KMS-11 (cell line): ENCODE measurements around the gene RXRA.
A peak's percentile ranks its signal among the peaks of the same experiment; 100 is the strongest.

Source experiments
- H2AFZ ChIP-seq: fragments of 200-600 bp; sonication (generic); 2 replicates; pipeline ENCODE4 v1.6.1; 2016; ENCODE audit warnings: antibody characterized with exemption, mixed run types, low read depth
- H3K27ac ChIP-seq: fragments of 200-600 bp; sonication (generic); 2 replicates; pipeline ENCODE4 v1.6.1; 2016; ENCODE audit warnings: mild to moderate bottlenecking, mixed run types
- H3K27me3 ChIP-seq: fragments of 200-600 bp; sonication (generic); 2 replicates; pipeline ENCODE4 v1.6.1; 2017; ENCODE audit warnings: mild to moderate bottlenecking, low read depth, mixed run types, moderate library complexity; ENCODE audit not compliant: insufficient read depth
- H3K36me3 ChIP-seq: fragments of 200-600 bp; sonication (generic); 2 replicates; pipeline ENCODE4 v1.6.1; 2017; ENCODE audit warnings: mild to moderate bottlenecking, mixed run types; ENCODE audit not compliant: insufficient read depth
- H3K4me1 ChIP-seq: fragments of 200-600 bp; sonication (generic); 2 replicates; pipeline ENCODE4 v1.6.1; 2016; ENCODE audit warnings: mild to moderate bottlenecking, low read depth, mixed run types; ENCODE audit not compliant: poor library complexity, severe bottlenecking
- H3K4me2 ChIP-seq: fragments of 200-600 bp; sonication (generic); 2 replicates; pipeline ENCODE4 v1.7.0; 2016; ENCODE audit warnings: mild to moderate bottlenecking, mixed run types
- H3K4me3 ChIP-seq: fragments of 200-600 bp; sonication (generic); IDR thresholded peaks from 2 replicates; pipeline ENCODE4 v1.6.1; 2017; ENCODE audit warnings: low read depth, low read length, mixed read lengths; ENCODE audit not compliant: insufficient read depth
- H3K79me2 ChIP-seq: fragments of 200-600 bp; sonication (generic); 2 replicates; pipeline ENCODE4 v1.6.1; 2016; ENCODE audit warnings: low read depth, mixed run types; ENCODE audit not compliant: insufficient read depth
- H3K9ac ChIP-seq: fragments of 200-600 bp; sonication (generic); 2 replicates; pipeline ENCODE4 v1.6.1; 2016; ENCODE audit warnings: mild to moderate bottlenecking, mixed run types
- H4K20me1 ChIP-seq: fragments of 200-600 bp; sonication (generic); 2 replicates; pipeline ENCODE4 v1.6.1; 2016; ENCODE audit warnings: mild to moderate bottlenecking, mixed run types; ENCODE audit not compliant: insufficient read depth
- TF ChIP-seq, protein P1 (sequence below): fragments of 200-600 bp; sonication (generic); conservative IDR thresholded peaks from 2 replicates; pipeline ENCODE4 v1.6.1; 2017; ENCODE audit warnings: low read depth, mild to moderate bottlenecking, antibody characterized with exemption, low read length, moderate library complexity, mixed read lengths

Gene RXRA

DNA sequence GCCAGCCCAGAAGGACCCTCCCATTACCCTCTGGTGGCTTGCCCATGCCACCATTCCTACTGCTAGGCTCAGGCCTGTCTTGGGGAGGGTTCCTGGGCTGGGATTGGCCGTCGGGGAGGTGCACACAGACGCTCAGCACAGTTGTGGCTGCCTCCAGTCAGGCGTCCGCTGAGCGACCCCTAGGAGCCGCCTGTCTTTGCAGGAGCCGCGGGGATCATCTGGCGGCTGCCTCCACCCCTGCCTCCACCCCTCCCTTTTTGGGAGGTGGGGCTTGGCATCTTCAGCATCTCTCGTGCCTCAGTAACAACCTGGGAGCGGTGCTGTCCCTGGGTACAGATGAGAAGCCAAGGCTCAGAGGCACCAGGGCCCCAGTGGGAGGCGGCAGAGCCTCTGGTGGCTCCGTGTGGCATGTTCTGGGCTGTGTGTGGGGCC, 39.6 kb downstream of the RXRA start:
- Histone ChIP-seq H3K4me1 (peaks cover 42% of the 10 kb centered on the region), H3K36me3 (no peaks in the 10 kb centered on the region), H3K27ac (no peak overlapping the region), H2AFZ (no peak overlapping the region), H4K20me1 (no peaks in the 10 kb centered on the region), H3K4me2 (no peak overlapping the region), H3K79me2 (peaks cover 6% of the 10 kb centered on the region; the same call in 1 of the 2 replicates), H3K4me3 (no peak overlapping the region), H3K9ac (no peak overlapping the region), H3K27me3 (no peaks in the 10 kb centered on the region)
- TF ChIP-seq, protein P1, sequence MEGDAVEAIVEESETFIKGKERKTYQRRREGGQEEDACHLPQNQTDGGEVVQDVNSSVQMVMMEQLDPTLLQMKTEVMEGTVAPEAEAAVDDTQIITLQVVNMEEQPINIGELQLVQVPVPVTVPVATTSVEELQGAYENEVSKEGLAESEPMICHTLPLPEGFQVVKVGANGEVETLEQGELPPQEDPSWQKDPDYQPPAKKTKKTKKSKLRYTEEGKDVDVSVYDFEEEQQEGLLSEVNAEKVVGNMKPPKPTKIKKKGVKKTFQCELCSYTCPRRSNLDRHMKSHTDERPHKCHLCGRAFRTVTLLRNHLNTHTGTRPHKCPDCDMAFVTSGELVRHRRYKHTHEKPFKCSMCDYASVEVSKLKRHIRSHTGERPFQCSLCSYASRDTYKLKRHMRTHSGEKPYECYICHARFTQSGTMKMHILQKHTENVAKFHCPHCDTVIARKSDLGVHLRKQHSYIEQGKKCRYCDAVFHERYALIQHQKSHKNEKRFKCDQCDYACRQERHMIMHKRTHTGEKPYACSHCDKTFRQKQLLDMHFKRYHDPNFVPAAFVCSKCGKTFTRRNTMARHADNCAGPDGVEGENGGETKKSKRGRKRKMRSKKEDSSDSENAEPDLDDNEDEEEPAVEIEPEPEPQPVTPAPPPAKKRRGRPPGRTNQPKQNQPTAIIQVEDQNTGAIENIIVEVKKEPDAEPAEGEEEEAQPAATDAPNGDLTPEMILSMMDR = no peak

- H3K4me1 ChIP-seq = peaks cover 42% of the 10 kb centered on the region
- TF ChIP-seq, protein P1 = no peak
- H3K27me3 ChIP-seq = no peaks in the 10 kb centered on the region
- no peaks in the 10 kb centered on the region for H4K20me1 ChIP-seq
- no peak overlapping the region for H3K4me2 ChIP-seq
- H3K36me3 ChIP-seq = no peaks in the 10 kb centered on the region
- no peak overlapping the region for H3K27ac ChIP-seq
- H2AFZ ChIP-seq = no peak overlapping the region
- H3K9ac ChIP-seq = no peak overlapping the region
- H3K79me2 ChIP-seq = peaks cover 6% of the 10 kb centered on the region; the same call in 1 of the 2 replicates
- no peak overlapping the region for H3K4me3 ChIP-seq
These were observed 40.2 kb downstream of the RXRA start for GRCh38 chr9:134366223-134367031.

GRCh38 chr9:134367061-134367460, 40.8 kb downstream of the RXRA start:
- Histone ChIP-seq H3K27me3 (no peaks in the 10 kb centered on the region), H3K79me2 (peaks cover 6% of the 10 kb centered on the region; the same call in 1 of the 2 replicates), H4K20me1 (no peaks in the 10 kb centered on the region), H3K4me3 (no peak overlapping the region), H3K27ac (peak overlapping the region; percentile 59; the same call in 1 of the 2 replicates), H3K4me1 (peaks cover 42% of the 10 kb centered on the region), H3K36me3 (no peaks in the 10 kb centered on the region), H3K9ac (peak overlapping the region; percentile 54; the same call in 1 of the 2 replicates), H3K4me2 (peak overlapping the region; percentile 95; the same call in 1 of the 2 replicates), H2AFZ (no peak overlapping the region)
- TF ChIP-seq, protein P1 = no peak

- Histone ChIP-seq H3K4me3 (no peak overlapping the region), H3K36me3 (no peaks in the 10 kb centered on the region), H3K79me2 (peaks cover 6% of the 10 kb centered on the region; the same call in 1 of the 2 replicates), H3K4me1 (peaks cover 42% of the 10 kb centered on the region), H3K4me2 (peak overlapping the region; percentile 95), H3K9ac (peak overlapping the region; percentile 54; the same call in 1 of the 2 replicates), H4K20me1 (no peaks in the 10 kb centered on the region), H2AFZ (no peak overlapping the region), H3K27me3 (no peaks in the 10 kb centered on the region), H3K27ac (peak overlapping the region; percentile 59)
- TF ChIP-seq, protein P1 = no peak
These were observed 41.7 kb downstream of the RXRA start for GRCh38 chr9:134367791-134368490.
